ENCODE data around the gene COL5A2.

The COL5A2 gene

GRCh38 chr2:189178726-189179569, 613 bp downstream of the COL5A2 start:
- DNase-seq (ENCODE audit: low spot score), result no peak

DNA sequence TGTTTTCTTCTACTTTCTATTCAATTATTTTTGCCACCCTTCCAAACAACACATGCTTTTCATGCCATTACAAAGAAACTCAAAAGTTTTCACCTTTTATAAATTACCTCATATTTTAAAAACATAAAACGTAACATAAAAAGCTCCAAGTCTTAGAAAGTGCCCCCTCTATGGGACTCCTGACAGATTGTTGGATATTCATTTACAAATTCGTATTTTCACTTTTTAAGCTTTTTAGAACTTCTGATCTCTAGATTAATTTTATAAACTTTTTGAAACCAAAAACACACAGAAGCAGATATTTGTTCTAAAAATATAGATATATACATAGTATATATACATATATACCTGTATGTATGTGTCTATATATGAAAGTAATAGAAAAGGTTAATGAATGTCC, 1.5 kb downstream of the COL5A2 start:
- no peak for DNase-seq (ENCODE audit: low spot score)

- DNase-seq (ENCODE audit: low spot score), result no peak
Measured at GRCh38 chr2:189177251-189177840, 2.2 kb downstream of the COL5A2 start.

DNA sequence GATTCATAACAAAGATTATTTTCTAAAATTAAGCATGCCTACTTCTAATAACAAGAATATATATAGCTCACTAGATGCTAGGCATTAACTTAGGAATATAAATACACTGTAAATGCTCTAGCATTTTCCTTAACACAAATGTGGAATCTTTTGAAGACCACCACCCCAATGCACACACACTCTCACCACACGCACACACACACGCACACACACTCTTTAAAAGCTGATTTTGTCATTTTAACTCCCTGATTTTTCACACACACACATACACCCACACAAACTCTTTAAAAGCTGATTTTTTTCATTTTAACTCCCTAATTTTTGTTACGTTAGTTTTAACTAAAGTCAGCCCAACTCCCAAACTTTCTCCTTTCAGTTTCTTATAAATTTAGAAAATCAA, 3.0 kb downstream of the COL5A2 start:
- no peak for DNase-seq (ENCODE audit: low spot score)

DNA sequence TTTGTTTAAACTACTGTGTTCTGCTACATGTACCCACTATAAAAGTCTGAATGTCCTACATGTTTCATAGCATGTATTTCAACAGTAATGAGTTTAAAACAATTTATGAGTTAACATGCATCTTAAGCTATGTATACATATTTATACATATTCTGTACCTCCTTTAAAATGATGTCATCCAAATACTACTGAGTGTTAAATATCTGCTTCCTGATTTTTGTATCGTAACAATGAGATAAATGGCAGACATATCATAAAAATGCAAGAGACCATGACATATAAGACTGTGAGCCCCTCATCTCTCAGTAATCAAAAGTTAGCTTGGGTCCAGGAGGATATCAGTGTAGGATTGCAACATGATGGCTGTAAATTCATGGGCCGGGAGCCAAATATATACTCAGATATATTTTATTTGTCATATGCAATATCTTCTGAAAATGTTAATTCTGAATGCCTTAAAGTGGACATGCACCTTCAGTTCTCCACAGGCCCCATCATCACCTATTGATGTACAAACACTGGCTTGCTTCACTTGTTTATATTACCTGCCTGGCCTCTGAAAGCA, 3.6 kb downstream of the COL5A2 start:
- no peak for DNase-seq (ENCODE audit: low spot score)

DNA sequence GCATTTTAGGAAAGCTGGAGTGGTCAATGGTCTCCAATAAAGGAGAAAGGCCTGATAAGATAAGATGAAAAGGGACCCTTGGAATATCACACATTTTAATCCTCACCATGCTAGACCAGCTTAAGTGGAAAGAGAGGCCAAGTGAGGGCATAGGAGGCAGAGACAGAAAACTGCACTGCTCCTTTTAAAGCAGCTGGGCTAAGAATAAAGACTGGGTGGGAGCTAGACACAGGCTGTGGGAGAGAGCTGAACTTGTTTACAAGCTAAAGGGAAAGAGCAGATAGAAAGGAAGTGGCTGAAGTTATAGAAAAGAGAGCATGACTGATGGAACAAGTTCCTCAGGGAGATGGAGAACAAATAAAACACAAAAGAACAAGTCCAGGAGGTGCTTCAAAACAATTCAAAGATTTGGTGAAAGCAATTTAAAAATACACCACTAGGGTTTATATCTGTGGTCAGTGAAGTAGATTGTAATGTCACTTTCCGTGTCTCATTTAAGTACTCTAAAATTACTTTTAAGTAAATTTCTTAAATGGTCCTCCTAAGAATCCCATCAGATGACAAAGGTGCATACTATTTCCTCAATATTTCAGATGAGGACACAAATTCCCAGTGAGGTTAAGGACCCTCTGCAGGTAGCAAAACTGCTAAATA, 7.5 kb downstream of the COL5A2 start:
- DNase-seq (ENCODE audit: low spot score), result no peak

DNA sequence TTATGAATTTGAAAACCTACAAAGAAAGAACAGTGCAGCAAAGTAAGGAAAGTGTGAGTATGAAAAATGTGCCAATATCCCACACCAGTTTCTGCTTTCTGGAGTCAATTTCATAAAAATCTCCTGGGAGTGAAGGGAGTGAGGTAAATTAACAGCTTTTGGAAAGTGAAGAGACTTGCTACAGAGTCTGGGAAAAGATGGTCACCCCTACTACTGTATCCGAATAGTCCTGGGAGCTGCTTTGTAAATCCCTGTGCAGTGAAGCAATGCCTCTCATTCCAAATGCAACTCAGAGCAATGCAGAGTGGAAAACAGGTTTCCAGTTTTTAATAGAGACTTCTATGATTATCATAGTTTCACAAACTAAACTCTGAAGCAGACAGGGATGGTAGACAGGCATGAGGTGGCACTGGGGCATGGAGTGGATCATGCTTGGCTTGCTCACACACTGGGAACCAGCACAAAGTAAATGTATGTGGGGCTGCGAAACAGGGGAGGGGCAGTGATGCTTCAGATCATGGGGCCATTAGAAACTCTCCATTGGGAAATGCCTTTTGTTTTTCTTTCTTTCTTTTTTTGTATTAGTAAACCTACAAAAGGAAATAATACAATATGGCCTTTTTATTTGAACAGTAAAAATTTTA, 10.6 kb downstream of the COL5A2 start:
- no peak for DNase-seq (ENCODE audit: low spot score)

- no peak for DNase-seq (ENCODE audit: low spot score)
Measured at GRCh38 chr2:189165656-189166380, 13.7 kb downstream of the COL5A2 start.

GRCh38 chr2:189164746-189165145, 14.8 kb downstream of the COL5A2 start:
- DNase-seq (ENCODE audit: low spot score), result no peak

DNA sequence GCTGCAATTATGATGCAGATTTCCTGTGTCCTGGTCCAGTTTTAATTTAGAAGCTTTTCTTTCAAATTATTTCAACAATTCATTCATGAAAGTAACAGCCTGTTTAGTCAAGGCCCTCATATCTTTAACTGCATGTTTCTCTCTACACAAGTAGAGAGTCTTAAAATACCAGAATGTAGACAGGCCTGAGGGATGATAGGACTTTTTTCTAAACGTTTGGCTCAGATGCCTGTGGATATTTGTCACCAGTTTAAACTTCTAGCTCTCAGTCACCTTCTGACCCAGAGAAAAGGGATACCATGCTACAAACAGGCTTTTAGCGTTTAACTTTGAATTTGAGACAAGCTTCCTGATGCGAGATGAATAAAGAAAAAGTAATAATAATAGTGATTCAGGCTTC, 15.7 kb downstream of the COL5A2 start:
- no peak for DNase-seq (ENCODE audit: low spot score)

GRCh38 chr2:189162566-189162965, 17.0 kb downstream of the COL5A2 start:
- no peak for DNase-seq (ENCODE audit: low spot score)

DNA sequence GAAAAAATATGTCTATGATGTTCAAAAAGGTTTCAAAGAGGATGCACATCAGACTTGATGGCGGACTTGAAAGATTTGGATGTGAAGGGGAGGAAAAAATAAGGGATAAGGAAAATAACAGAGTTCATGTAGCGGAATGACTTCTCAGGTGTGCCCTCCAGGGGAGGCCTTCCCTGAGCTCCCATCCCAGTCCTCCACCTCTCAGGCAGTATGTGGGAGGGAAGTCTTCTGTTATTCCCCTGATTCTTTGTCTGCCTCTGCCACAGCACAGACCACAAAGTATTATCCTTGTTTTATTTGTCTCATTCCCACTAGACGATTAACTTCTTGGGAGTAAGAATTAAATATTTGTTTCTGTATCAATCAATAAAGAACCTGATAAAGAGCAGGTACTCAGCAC, 17.7 kb downstream of the COL5A2 start:
- no peak for DNase-seq (ENCODE audit: low spot score)

GRCh38 chr2:189159717-189160116, 19.8 kb downstream of the COL5A2 start:
- no peak for DNase-seq (ENCODE audit: low spot score)

GRCh38 chr2:189159273-189159672, 20.3 kb downstream of the COL5A2 start:
- no peak for DNase-seq (ENCODE audit: low spot score)

DNA sequence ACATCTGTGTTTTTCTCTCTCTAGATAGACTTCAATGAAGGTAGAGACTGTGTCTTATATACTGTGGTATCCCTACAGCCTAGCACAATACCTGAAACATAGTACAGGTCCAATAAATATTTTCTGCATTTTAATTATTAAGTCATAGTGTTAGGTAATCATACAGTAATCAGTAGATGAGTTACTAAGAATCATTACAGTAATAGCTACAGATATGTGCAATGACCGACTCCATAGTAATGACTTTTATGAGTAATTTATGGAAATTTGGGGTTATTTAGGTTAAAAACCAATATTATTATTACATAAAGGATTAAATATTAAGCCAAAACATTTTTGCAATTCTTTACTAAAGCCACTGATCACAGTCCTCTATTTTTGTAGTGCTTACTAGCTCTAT, 21.6 kb downstream of the COL5A2 start:
- no peak for DNase-seq (ENCODE audit: low spot score)

- no peak for DNase-seq (ENCODE audit: low spot score)
Measured at GRCh38 chr2:189157456-189157855, 22.1 kb downstream of the COL5A2 start.

GRCh38 chr2:189155795-189156194, 23.8 kb downstream of the COL5A2 start:
- no peak for DNase-seq (ENCODE audit: low spot score)

GRCh38 chr2:189153619-189154018, 25.9 kb downstream of the COL5A2 start:
- no peak for DNase-seq (ENCODE audit: low spot score)

DNA sequence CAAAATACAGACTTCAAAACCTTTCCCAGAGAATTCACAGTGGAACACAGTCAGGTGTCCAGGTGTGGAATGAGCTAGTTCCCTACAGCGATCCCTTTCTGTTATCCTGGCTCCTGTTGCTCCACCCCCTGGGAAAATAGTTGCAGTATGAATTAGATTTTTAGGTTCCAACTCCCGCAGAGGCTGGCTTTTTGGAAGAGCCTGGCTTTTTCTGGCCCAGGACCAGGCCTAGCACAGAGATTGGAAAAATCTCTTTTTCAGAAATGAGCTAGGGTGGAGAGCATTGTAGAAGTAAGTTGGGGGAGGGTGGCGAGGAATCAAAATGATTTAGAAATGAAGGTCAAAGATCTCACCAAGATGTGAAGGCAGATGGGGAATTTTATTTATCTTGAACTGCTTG, 27.1 kb downstream of the COL5A2 start:
- no peak for DNase-seq (ENCODE audit: low spot score)

GRCh38 chr2:189151906-189152305, 27.7 kb downstream of the COL5A2 start:
- DNase-seq (ENCODE audit: low spot score), result no peak

- no peak for DNase-seq (ENCODE audit: low spot score)
Measured at GRCh38 chr2:189150033-189150432, 29.5 kb downstream of the COL5A2 start.

DNA sequence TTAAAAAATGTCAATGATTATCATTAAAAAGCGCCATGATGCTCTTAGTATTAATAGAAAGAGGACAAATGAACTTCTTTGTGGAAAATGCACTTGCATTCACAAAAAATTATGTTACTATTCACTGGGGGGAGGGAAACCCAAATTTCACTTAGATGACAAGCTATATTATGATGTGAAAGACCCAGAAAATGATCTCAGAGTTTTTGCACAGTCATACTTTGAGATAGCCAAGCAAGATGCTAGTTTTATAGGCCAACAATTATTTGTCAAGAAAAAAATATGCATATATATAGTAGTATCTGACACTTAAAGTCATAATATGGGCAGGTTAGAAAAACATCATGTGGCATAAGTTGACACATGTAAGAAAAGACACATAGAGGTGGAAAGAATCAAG, 31.6 kb downstream of the COL5A2 start:
- no peak for DNase-seq (ENCODE audit: low spot score)

All from ecto neural progenitor cell (in vitro differentiated cells).